Smooth muscle cell (in vitro differentiated cells): ENCODE data around the gene IFNL2. TPM values are rescaled to one million over a fixed set of nuclear protein-coding genes. Genes with fewer than 3 reads are reported as not detected.

ENCODE experiments used
- DNase-seq: peaks from one replicate; lab custom pipeline; 2025; ENCODE audit not compliant: unreplicated experiment; lab: John Stamatoyannopoulos, UW
- H2AFZ ChIP-seq: fragments of 200-600 bp; sonication (generic); 2 replicates; pipeline ENCODE4 v1.6.0; 2016; ENCODE audit warnings: antibody characterized with exemption, low read depth, mild to moderate bottlenecking
- H3F3A ChIP-seq: fragments of 200-600 bp; sonication (generic); 2 replicates; pipeline ENCODE4 v1.6.0; 2017; ENCODE audit warnings: antibody characterized with exemption, low read depth
- H3K27ac ChIP-seq: fragments of 200-600 bp; sonication (generic); 2 replicates; pipeline ENCODE4 v1.5.1; 2016; ENCODE audit warnings: low read depth, mild to moderate bottlenecking
- H3K27me3 ChIP-seq: fragments of 200-600 bp; sonication (generic); 2 replicates; pipeline ENCODE4 v1.6.1; 2016; ENCODE audit warnings: low read depth, mild to moderate bottlenecking
- H3K36me3 ChIP-seq: fragments of 200-600 bp; sonication (generic); 2 replicates; pipeline ENCODE4 v1.5.1; 2016; ENCODE audit warnings: low read depth
- H3K4me1 ChIP-seq: fragments of 200-600 bp; sonication (generic); 2 replicates; pipeline ENCODE4 v1.5.1; 2016; ENCODE audit warnings: low read depth
- H3K4me2 ChIP-seq: fragments of 200-600 bp; sonication (generic); 2 replicates; pipeline ENCODE4 v1.6.0; 2016; ENCODE audit warnings: mild to moderate bottlenecking
- H3K4me3 ChIP-seq: fragments of 200-600 bp; sonication (generic); 2 replicates; pipeline ENCODE4 v1.5.1; 2016; ENCODE audit warnings: mild to moderate bottlenecking
- H3K79me2 ChIP-seq: fragments of 200-600 bp; sonication (generic); 2 replicates; pipeline ENCODE4 v1.6.0; 2016; ENCODE audit warnings: low read depth, mild to moderate bottlenecking
- H3K9ac ChIP-seq: fragments of 200-600 bp; sonication (generic); 2 replicates; pipeline ENCODE4 v1.6.0; 2016; ENCODE audit warnings: low read depth
- H3K9me3 ChIP-seq: fragments of 200-600 bp; sonication (generic); replicated peaks from 2 replicates; pipeline ENCODE4 v1.5.1; 2016; ENCODE audit warnings: low read depth
- H4K20me1 ChIP-seq: fragments of 200-600 bp; sonication (generic); 2 replicates; pipeline ENCODE4 v1.6.0; 2016; ENCODE audit warnings: low read depth
- WGBS: methylation state at CpG from one replicate; pipeline ENCODE4 v1.1.7; 2016; ENCODE audit warnings: low lambda C conversion rate; 5-methylcytosine and 5-hydroxymethylcytosine counted together
- polyA plus RNA-seq: library from polyadenylated mRNA; unstranded; fragments of >200 nt; fragmentation: Nextera tagmentation; extraction: Ambion mirVana; gene quantifications from 2 replicates; pipeline ENCODE4 v1.2.1, GENCODE V29; 2016
- total RNA-seq: library from RNA; depleted of rRNA; stranded (reverse); fragments of >200 nt; gene quantifications from 2 replicates; pipeline ENCODE4 v1.2.3, GENCODE V29; 2014
- TF ChIP-seq, protein P1 (sequence below): fragments of 200-600 bp; sonication (generic); IDR thresholded peaks from 2 replicates; pipeline ENCODE4 v1.5.1; 2017; ENCODE audit warnings: borderline replicate concordance, mild to moderate bottlenecking, antibody characterized with exemption; ENCODE audit not compliant: insufficient read depth, poor library complexity, severe bottlenecking

Gene IFNL2
- total and polyA plus RNA-seq, 2 experiments from 2014 or later: not detected

DNA sequence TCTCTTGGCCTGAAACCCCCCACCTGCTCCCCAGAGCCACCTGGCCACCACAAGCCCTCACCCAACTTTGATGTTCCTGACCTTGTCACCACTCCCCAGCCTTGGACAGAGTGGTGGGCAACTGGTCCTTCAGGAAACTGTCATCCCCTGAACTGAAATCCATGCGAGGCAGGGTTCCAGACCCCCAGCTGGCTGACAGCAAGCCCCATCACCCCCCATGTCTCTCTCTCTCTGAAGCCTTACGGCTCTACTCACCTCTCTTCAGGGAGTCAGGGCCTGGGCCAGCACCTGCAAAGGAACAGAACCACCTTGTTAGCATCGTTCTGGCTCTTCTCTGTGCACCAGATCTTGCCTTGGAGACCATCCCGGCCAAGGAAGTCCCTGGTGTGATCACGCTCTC, 49.9 kb downstream of the IFNL2 start:
- H3K36me3 ChIP-seq: no peaks in the 10 kb centered on the region
- H3K79me2 ChIP-seq: no peaks in the 10 kb centered on the region
- no peak overlapping the region for H3K9ac ChIP-seq
- H3K4me2 ChIP-seq: no peak overlapping the region
- TF ChIP-seq, protein P1, sequence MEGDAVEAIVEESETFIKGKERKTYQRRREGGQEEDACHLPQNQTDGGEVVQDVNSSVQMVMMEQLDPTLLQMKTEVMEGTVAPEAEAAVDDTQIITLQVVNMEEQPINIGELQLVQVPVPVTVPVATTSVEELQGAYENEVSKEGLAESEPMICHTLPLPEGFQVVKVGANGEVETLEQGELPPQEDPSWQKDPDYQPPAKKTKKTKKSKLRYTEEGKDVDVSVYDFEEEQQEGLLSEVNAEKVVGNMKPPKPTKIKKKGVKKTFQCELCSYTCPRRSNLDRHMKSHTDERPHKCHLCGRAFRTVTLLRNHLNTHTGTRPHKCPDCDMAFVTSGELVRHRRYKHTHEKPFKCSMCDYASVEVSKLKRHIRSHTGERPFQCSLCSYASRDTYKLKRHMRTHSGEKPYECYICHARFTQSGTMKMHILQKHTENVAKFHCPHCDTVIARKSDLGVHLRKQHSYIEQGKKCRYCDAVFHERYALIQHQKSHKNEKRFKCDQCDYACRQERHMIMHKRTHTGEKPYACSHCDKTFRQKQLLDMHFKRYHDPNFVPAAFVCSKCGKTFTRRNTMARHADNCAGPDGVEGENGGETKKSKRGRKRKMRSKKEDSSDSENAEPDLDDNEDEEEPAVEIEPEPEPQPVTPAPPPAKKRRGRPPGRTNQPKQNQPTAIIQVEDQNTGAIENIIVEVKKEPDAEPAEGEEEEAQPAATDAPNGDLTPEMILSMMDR: no peak
- no peak overlapping the region for H3K4me3 ChIP-seq
- no peaks in the 10 kb centered on the region for H3F3A ChIP-seq
- H3K27ac ChIP-seq: no peak overlapping the region
- no peak for DNase-seq
- no peaks in the 10 kb centered on the region for H4K20me1 ChIP-seq
- H3K27me3 ChIP-seq: no peaks in the 10 kb centered on the region
- no peak overlapping the region for H2AFZ ChIP-seq
- peaks cover 3% of the 10 kb centered on the region for H3K4me1 ChIP-seq
- no peaks in the 10 kb centered on the region for H3K9me3 ChIP-seq
- WGBS: 90% methylated on average over 5 of the region's 5 CpGs

- TF ChIP-seq, protein P1: no peak
- 98% methylated on average over 4 of the region's 4 CpGs for WGBS
- H3K27ac ChIP-seq: no peak overlapping the region
Observed at GRCh38 chr19:39318690-39319089, 50.5 kb downstream of the IFNL2 start.

DNA sequence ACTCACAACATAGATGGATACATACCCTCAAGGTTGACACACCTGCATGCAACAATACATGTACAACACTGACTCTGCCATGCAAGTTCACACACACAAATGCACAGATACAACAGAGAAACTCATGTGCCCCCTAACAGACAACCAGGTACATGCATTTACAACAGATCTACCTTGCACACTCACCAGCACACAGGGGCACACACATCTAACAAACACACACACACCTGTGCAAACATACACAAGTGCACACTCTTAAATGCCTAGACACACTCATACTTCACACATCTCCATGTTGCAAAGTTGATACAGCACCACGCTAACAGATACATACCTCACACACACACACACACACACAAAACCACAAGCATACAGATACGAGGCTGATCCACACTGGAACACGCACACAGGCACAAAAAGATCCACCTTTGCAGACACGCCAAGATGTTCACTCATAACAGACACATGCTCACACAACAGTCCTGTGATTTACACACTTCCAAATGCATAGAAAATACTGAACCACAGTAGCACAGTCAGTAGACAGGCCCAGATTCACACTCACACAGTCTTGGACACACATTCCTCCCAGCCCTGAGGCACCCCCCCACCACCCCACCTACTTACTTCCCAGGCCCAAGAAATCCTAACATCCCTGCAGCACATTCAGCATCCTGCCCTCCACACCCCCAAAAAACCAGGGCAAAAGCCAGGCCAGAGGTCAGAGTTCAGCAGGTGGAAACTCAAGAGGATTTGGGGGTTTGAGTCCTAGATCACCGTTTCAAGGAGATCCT, 51.1 kb downstream of the IFNL2 start:
- H4K20me1 ChIP-seq: no peaks in the 10 kb centered on the region
- TF ChIP-seq, protein P1: no peak
- H3K36me3 ChIP-seq: no peaks in the 10 kb centered on the region
- no peaks in the 10 kb centered on the region for H3K27me3 ChIP-seq
- H3K9ac ChIP-seq: no peak overlapping the region
- H3K27ac ChIP-seq: no peak overlapping the region
- peaks cover 3% of the 10 kb centered on the region for H3K4me1 ChIP-seq
- no peaks in the 10 kb centered on the region for H3F3A ChIP-seq
- no peaks in the 10 kb centered on the region for H3K9me3 ChIP-seq
- H2AFZ ChIP-seq: no peak overlapping the region
- peak overlapping the region; percentile 92 for H3K4me2 ChIP-seq
- no peak for DNase-seq
- 86% methylated on average over 5 of the region's 5 CpGs for WGBS
- H3K4me3 ChIP-seq: peak overlapping the region; percentile 60
- no peaks in the 10 kb centered on the region for H3K79me2 ChIP-seq

More at GRCh38 chr19:39318690-39319089, 50.5 kb downstream of the IFNL2 start:
- Histone ChIP-seq H2AFZ (no peak overlapping the region), H3K4me1 (peaks cover 3% of the 10 kb centered on the region), H3K36me3 (no peaks in the 10 kb centered on the region), H3K9me3 (no peaks in the 10 kb centered on the region), H3F3A (no peaks in the 10 kb centered on the region), H3K9ac (no peak overlapping the region), H3K79me2 (no peaks in the 10 kb centered on the region), H3K4me3 (no peak overlapping the region), H4K20me1 (no peaks in the 10 kb centered on the region), H3K4me2 (no peak overlapping the region), H3K27me3 (no peaks in the 10 kb centered on the region)
- DNase-seq: no peak

Other genes starting within 250 kb of the IFNL2 start
- 1.9 and 5.3 TPM in 2 replicates for gene FBXO27, start 235.8 kb upstream of the IFNL2 start, total RNA-seq
- gene FBXO27, start 235.8 kb upstream of the IFNL2 start, polyA plus RNA-seq: 2.8 and 5.4 TPM in 2 replicates
- gene ACP7, start 184.0 kb upstream of the IFNL2 start, total RNA-seq: 0.22 and 2.2 TPM in 2 replicates
- gene ACP7, start 184.0 kb upstream of the IFNL2 start, polyA plus RNA-seq: not detected in 2 replicates
- gene PAK4, start 142.6 kb upstream of the IFNL2 start, total RNA-seq: 9.7 and 11.8 TPM in 2 replicates
- gene PAK4, start 142.6 kb upstream of the IFNL2 start, polyA plus RNA-seq: 19.1 and 19.9 TPM in 2 replicates
- gene NCCRP1, start 71.4 kb upstream of the IFNL2 start, total RNA-seq: 2.2 and 4.0 TPM in 2 replicates
- gene NCCRP1, start 71.4 kb upstream of the IFNL2 start, polyA plus RNA-seq: 1.5 TPM in 2 replicates
- gene SYCN, start 64.1 kb upstream of the IFNL2 start, total RNA-seq: not detected in 2 replicates
- gene SYCN, start 64.1 kb upstream of the IFNL2 start, polyA plus RNA-seq: not detected in 2 replicates
- gene IFNL3, start 23.4 kb upstream of the IFNL2 start, total RNA-seq: not detected in 2 replicates
- 0.34 TPM in 1 of 2 replicates, not detected in the other for gene IFNL3, start 23.4 kb upstream of the IFNL2 start, polyA plus RNA-seq
- gene IFNL4, start 19.5 kb upstream of the IFNL2 start, total RNA-seq: not detected in 2 replicates
- gene IFNL4, start 19.5 kb upstream of the IFNL2 start, polyA plus RNA-seq: 0.15 TPM in 1 of 2 replicates, not detected in the other
- not detected in 2 replicates for gene IFNL1, start 28.0 kb downstream of the IFNL2 start, total RNA-seq
- not detected in 2 replicates for gene IFNL1, start 28.0 kb downstream of the IFNL2 start, polyA plus RNA-seq
- gene LRFN1, start 52.5 kb downstream of the IFNL2 start, total RNA-seq: 0.36 and 0.76 TPM in 2 replicates
- gene LRFN1, start 52.5 kb downstream of the IFNL2 start, polyA plus RNA-seq: 2.1 and 3.2 TPM in 2 replicates
- gene GMFG, start 67.6 kb downstream of the IFNL2 start, total RNA-seq: not detected in 2 replicates
- gene GMFG, start 67.6 kb downstream of the IFNL2 start, polyA plus RNA-seq: 0.37 TPM in 1 of 2 replicates, not detected in the other
- gene SAMD4B, start 74.0 kb downstream of the IFNL2 start, total RNA-seq: 37.1 and 58.3 TPM in 2 replicates
- 61.8 and 81.9 TPM in 2 replicates for gene SAMD4B, start 74.0 kb downstream of the IFNL2 start, polyA plus RNA-seq
- 27.8 and 29.8 TPM in 2 replicates for gene PAF1, start 122.7 kb downstream of the IFNL2 start, total RNA-seq
- 35.8 and 42.7 TPM in 2 replicates for gene PAF1, start 122.7 kb downstream of the IFNL2 start, polyA plus RNA-seq
- gene MED29, start 123.0 kb downstream of the IFNL2 start, total RNA-seq: 23.0 and 23.8 TPM in 2 replicates
- gene MED29, start 123.0 kb downstream of the IFNL2 start, polyA plus RNA-seq: 36.3 and 37.7 TPM in 2 replicates
- gene ZFP36, start 138.5 kb downstream of the IFNL2 start, total RNA-seq: 31.5 and 44.7 TPM in 2 replicates
- 281 and 303 TPM in 2 replicates for gene ZFP36, start 138.5 kb downstream of the IFNL2 start, polyA plus RNA-seq
- 16.3 and 42.2 TPM in 2 replicates for gene PLEKHG2, start 144.3 kb downstream of the IFNL2 start, total RNA-seq
- gene PLEKHG2, start 144.3 kb downstream of the IFNL2 start, polyA plus RNA-seq: 33.0 and 51.9 TPM in 2 replicates
- 82.2 and 97.1 TPM in 2 replicates for gene RPS16, start 167.6 kb downstream of the IFNL2 start, total RNA-seq
- 539 and 567 TPM in 2 replicates for gene RPS16, start 167.6 kb downstream of the IFNL2 start, polyA plus RNA-seq
- gene SUPT5H, start 177.2 kb downstream of the IFNL2 start, total RNA-seq: 41.0 and 44.9 TPM in 2 replicates
- gene SUPT5H, start 177.2 kb downstream of the IFNL2 start, polyA plus RNA-seq: 134 and 139 TPM in 2 replicates
- 58.4 and 66.1 TPM in 2 replicates for gene TIMM50, start 212.4 kb downstream of the IFNL2 start, total RNA-seq
- 107 and 108 TPM in 2 replicates for gene TIMM50, start 212.4 kb downstream of the IFNL2 start, polyA plus RNA-seq
- 0.54 and 9.3 TPM in 2 replicates for gene DLL3, start 230.6 kb downstream of the IFNL2 start, total RNA-seq
- 0.80 and 1.6 TPM in 2 replicates for gene DLL3, start 230.6 kb downstream of the IFNL2 start, polyA plus RNA-seq
- gene SELENOV, start 246.7 kb downstream of the IFNL2 start, total RNA-seq: not detected in 2 replicates
- gene SELENOV, start 246.7 kb downstream of the IFNL2 start, polyA plus RNA-seq: not detected in 2 replicates